G401.6 (cell line): Measurements from ENCODE around the gene FAAP100.

Source experiments
- FAIRE-seq: peaks from 2 replicates; lab custom pipeline; 2012; peaks lifted over from hg19 to GRCh38; lab: Jason Lieb, UNC

Gene FAAP100

DNA sequence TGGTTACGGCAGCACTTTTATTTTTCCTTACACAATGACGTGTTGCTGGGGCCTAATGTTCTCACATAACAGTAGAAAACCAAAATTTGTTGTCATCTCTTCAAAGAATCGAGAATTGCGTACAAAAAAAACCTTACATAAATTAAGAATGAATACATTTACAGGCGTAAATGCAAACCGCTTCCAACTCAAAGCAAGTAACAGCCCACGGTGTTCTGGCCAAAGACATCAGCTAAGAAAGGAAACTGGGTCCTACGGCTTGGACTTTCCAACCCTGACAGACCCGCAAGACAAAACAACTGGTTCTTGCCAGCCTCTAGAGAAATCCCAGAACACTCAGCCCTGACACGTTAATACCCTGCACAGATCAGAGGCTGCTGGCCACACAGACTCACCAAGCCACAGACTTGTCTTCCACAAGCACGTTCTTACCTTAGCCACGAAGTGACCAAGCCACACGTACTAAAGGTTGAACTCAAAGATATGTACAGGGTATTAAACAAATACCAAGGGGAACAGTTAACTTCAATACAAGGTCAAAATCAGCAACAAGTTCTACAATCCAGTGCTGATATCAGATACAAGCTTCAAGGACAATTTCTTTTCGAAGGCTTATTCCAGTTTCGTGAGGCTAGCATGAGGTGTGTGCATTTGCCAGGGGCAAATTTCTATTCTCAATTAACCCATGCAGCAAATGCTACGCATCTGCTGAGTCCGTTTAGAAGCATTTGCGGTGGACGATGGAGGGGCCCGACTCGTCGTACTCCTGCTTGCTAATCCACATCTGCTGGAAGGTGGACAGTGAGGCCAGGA lies 42.0 kb downstream of the FAAP100 start:
- FAIRE-seq, result no peak

DNA sequence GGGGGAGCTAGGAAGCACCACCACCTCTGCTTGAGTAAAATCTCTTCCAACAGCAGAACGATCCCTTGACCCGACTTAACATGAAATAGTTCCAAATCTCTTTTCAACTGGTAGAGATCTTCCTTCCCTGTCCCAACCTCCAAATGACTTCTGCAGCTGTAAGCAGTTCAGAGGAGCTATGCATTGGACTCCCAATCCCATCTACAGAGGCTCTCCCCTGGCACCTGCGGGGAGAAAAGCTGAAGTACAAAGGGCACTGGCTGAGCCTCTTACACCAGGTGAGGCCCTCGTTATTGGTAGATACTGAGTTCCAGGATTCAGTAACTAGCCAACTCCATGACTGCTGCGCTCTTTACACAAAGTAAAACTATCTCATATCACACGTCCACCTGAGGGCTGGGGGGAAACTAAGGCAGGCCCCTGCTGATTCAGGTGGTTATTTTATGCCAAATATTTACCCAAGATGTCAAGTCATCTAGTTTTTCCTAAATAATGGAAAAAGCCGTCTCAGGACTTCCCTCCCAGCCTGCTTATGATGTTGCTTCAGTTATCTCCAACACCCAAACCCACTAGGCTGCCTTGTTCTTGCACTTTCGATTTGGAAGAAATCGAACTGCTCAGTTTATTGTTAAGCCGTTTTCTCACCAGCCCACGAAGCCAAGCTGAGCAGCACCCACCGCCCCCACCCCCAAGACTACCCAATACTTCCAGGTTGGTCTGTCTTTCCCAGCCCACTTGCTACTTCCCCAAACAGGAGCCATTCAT lies 42.8 kb downstream of the FAAP100 start:
- peak; percentile 86 for FAIRE-seq

DNA sequence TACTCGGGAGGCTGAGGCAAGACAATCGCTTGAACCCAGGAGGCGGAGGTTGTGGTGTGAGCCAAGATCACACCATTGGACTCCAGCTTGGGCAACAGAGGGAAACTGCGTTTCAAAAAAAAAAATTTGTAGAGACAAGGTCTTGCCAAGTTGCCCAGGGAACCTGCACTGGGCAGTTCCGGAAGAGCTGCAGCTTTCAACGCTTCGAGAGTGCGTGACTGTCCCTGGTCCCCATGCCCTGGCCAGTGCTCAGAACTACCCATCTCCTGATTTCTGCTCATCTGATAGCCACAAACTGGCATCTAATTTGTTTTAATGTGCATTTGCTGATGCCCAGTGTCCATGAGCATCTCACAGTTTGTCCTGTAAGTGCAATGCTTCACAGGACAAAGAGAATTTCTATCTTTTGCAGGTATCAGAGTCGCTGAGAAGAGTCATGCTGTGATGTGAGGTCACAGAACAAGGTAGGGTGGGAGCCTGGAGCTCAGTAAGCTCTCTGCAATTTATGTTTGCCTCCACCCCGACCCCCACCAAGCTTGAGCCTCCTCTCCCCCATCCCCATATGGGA lies 43.4 kb downstream of the FAAP100 start:
- no peak for FAIRE-seq

DNA sequence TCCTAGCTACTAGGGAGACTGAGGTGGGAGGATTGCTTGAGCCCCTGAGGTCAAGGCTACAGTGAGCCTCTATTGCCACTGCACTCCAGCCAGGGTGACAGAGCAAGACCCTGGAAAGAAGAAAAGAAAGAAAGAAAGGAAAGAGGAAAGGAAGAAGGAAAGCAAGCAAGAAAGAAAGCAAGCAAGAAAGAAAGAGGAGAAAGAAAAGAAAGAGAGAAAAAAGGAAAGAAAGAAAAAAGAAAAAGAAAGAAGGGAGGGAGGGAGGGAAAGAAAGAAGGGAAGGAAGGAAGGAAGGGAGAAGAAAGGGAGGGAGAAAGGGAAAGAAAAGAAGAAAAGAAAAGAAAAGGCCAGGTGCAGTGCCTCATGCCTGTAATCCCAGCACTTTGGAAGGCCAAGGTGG lies 48.5 kb downstream of the FAAP100 start:
- no peak for FAIRE-seq

DNA sequence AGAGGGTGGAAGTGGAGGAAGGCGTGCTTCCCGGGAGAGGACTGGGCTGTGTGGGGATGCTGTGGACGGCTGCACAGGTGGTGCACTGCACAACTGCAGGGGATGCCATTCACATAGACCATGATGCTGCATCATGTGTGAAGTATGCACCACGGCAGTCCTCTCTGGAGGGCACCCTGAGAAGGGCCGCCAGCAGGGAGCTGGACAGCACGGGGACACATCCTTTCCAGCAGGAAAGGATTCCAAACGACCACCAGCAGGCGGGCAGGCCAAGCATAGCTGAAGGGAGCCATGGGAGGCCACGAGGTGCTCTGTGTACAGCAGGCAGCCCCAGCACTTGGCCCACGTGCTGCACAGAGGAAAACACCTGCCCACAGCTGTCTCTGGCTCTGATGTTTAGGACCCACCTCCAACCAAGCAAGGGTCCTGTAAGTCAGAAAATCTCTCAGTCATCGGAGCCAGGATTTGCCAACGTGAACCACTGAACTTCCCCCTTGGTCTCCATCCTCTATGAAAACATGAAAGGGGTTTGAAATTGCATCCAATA lies 49.6 kb downstream of the FAAP100 start:
- no peak for FAIRE-seq

DNA sequence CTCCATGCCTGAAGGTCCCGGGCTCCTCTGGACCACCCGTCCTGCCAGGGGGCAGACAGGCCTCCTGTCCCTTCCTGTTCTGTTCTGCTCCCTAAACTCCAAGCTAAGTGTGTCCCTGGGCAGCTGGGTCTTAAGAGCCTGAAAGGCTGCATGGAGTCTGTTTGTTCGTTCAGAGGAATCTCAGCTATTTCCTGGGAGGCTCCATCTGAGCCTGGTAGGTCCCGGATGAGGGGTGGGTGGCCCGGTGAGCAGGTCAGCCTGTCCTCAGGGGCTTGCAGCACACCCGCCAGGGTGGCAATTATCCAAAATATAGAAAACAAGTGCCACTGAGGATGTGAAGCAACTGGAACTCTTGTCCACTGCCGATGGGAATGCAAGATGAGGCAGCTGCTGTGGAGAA lies 52.1 kb downstream of the FAAP100 start:
- no peak for FAIRE-seq

DNA sequence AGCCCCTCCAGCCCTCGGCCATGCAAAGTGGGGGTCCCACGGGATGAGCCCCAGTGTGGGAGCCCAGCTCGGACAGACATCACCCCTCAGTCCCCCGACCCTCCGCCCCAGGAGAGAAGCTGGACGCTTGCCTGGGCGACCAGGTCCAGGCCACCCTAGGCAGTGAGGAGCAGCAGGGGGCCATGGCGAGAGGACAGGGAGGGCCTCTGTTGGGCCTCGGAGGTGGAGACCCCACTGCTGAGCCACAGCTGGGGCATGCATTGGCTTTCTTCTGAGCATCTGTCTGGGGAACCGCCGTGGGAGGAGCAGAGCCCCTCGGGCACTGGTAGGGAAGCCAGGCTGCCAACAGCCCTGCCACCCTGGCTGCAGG lies 52.6 kb downstream of the FAAP100 start:
- FAIRE-seq, result no peak

DNA sequence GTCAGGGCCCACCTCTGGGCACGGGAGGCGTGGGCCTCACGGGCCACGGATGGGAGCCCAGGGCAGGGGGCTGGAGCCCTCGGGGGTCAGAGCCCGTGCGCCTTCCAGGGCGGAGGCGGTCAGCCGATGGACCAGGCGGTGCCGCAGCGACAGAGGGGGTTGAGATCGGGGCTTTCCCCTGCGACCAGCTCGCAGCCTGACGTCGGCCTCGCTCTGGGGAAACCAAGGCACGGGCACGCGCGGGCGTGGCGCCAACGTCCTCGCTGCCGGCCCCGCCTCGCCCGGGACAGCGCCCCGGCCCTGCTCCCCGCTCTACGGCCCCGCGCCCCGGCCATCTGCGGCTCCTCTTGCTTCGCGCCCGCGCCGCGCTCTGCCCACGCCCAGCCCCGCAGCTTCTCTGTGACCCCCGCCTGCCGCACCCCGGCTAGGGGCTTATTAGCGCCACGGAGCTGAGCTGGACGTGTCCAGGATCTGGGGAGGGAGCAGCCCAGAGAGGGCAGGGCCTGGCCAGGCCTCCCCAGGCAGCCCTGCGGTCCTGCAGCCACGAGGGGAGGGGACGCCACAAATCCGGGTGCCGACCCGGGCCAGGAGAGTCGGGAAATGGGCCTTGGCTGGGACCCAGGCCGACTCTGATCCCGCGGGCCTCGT lies 53.1 kb downstream of the FAAP100 start:
- FAIRE-seq, result no peak

DNA sequence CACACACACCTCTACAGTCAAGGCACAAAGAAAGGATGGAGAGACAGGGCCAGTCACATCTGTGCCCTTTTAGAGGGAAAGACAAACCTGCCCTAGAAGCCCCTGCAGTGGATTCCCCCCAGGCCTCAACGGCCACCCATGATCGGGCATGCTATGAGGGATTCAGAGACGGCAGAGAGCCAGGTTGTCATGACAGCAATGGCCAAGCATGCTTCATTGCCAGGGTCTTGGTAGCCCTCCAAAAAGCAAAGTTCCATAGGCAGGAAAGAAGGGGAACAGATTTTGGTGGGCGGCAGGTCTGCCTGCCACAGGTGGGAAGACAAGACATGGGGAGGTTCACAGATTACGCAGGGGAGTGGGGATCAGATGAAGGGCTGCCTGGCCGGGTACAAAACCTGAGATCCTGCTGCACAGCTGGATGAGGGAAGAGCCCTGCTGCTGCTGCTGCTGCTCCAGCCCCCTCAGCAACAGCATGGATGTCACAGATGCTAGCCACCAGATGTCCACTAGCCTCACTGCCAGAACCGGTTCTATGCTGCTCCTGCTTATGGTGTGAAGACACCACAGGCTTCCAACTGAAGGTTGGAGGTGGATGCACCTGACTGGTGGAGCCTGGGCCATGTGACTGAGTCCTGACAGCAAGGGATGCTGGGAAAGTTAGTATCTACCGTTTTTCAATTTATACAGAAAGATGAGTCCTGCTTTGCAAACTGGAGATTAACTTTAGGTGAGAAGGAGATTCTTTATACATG lies 57.4 kb downstream of the FAAP100 start:
- FAIRE-seq, result no peak

DNA sequence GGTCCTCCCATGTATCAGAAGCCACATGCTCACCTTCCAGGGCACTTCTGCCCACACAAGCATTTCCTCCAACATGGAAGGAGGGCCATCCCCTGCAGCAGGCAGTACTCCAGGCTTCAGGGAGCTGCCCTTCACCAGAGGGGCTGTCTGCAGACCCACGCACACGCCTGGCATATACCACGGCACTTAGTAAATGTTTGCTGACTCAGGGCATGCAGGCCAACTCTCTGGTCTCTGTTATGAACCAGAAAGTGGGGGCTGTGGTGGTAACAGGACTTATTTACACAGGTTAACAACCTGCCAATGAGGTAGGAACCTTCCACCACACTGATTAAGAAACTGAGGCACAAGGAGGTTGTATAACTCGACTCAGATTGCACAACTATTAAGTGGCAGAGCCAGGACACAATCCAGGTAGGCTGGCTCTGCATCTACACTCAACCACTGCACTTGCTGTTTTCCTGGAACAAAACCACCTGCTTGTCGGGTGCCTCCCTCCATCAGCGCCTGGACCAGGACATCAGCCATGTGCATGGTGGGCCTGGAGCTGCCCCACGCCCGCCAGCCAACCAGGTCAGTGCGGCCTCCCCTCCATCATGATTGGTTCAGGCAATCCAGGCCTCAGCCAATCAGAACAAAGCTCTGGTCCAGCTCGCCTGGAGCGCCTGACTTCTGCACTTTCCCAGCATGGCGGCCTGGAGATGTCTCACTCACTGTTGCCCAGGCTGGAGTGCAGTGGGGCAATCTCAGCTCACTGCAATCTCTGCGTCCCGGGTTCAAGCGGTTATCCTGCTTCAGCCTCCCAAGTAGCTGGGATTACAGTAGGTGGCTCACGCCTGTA lies 58.7 kb downstream of the FAAP100 start:
- no peak for FAIRE-seq

DNA sequence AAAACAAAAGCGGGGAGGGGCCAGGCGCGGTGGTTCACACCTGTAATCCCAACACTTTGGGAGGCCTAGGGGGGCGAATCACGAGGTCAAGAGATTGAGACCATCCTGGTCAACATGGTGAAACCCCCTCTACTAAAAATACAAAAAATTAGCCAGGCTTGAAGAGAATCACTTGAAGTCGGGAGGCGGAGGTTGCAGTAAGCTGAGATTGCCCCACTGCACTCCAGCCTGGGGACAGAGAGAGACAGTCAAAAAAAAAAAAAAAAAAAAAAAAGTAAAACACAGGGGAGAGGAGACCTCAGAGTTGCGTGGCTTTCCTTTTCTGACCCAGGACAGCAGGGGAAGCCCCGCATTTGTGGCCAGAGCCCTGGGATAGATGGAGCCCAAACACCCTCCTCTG lies 59.4 kb downstream of the FAAP100 start:
- FAIRE-seq, result no peak

DNA sequence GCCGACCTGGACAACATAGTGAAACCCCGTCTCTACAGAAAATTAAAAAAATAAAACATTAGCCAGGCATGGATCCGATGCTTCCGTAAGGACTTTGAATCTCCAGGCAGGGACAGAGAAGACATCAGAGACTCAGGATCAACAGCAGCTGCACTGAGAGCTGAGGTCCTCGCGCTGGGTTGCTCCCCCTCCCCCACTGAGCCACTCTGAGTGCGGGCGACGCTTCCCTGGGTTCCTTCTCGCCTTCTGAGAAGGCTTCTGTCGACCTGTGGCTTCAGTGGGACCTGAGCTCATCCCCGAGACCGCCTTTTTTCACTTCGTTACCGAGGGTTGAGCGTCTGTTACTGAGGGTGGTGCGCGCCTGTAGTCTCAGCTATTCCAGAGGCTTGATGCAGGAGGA lies 60.0 kb downstream of the FAAP100 start:
- no peak for FAIRE-seq

DNA sequence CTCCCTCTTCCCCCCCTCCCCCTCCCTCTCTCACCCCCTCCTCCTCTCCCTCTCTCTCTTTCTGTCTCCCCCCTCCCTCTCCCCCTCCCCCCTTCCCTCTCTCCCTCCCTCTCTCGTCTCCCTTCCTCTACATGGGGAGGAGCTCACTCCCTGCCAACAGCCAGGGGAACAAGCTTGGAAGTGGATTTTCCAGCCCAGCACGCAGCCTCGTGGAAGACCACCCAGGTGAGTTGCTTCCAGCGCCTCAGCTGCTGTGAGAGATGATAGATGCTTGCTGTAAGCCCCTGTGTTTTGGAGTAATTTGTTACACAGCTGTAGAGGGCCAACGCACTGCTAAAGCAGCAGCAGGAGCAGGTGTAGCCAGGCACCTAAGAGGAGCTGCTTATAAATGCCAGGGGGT lies 60.4 kb downstream of the FAAP100 start:
- FAIRE-seq, result no peak

DNA sequence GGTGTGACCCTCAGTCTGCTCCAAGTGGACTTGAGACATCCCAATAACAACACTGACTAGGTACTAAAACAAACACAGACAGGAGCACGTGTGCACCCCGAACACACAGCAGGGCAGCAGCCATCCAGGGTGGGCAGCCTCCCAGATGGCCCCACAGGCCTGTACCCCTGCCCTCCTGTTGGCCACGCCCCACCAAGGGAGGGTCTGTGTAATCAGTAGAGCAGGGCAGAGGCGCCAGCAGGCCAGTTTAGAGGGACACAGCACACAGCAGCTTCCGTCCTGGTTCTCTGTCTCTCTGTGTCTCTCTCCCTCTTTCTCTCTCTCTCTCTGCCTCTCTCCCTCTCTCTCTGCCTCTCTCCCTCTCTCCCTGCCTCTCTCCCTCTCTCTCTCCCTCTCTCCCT lies 61.0 kb downstream of the FAAP100 start:
- FAIRE-seq, result no peak

DNA sequence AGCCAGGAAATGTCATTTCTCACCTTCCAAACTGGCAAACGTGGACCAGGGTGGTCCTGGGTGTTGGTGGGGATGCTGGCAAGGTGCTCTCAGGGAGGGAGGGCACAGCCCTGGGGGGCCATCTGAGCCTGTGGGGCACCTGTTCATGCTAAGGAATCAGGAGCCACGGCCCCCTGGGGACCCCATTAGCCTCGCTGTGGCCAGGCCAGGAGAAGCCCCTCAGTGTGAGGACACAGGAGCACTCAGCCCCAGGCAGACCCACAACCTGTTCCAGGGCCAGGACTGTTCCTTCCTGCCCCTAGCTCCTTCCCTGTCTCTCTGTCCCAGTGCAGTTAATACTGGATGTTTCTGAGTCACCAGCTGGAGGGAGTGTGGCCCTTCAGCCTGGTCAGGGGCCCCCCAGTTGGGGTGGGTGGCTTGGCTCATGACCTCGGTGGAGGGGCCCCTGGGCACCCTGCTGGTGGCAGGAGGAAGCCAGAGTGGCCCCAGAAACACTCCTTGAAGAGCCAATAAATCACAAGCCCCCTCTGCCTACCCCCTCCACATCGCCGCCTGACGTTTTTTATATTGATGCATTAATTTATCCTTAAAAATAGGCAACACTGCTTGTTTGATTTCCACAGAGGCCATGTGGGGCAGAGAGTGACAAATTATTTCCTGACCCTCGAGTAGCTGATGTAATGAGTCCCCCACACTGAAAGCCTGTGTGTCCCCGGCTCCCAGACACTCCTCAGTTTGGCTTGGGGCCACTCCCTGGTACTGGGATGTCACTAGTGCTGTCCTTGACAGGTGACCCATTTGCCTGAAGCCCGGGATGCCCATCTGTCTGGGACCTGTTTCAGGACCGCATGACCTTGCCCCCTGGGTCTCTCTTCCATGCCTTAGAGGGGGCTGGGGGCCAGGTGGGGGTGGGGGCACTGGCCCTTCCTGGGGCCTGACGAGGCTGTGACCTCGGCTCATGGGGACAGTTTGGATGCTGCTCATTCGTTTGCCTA lies 61.9 kb downstream of the FAAP100 start:
- no peak for FAIRE-seq
